SU-DHL-6 (cell line): ENCODE measurements around the gene RNF19B.

Experiments used
- H2AFZ ChIP-seq: fragments of 200-600 bp; sonication (generic); 2 replicates; pipeline ENCODE4 v1.6.1; 2014; ENCODE audit warnings: low read depth, mild to moderate bottlenecking, moderate library complexity, mixed read lengths, antibody characterized with exemption, low read length; ENCODE audit not compliant: severe bottlenecking
- H3F3A ChIP-seq: fragments of 200-600 bp; shearing (Covaris generic); 2 replicates; pipeline ENCODE4 v1.6.0; 2016; ENCODE audit warnings: antibody characterized with exemption, mild to moderate bottlenecking; ENCODE audit not compliant: insufficient read depth
- H3K27ac ChIP-seq: fragments of 200-600 bp; sonication (generic); 2 replicates; pipeline ENCODE4 v1.5.1; 2016; ENCODE audit warnings: low read depth, mild to moderate bottlenecking, low read length, moderate library complexity, mixed read lengths
- H3K27me3 ChIP-seq: fragments of 200-600 bp; sonication (generic), shearing (Covaris generic); 2 replicates; pipeline ENCODE4 v1.6.0; 2014; ENCODE audit warnings: mild to moderate bottlenecking, low read length
- H3K36me3 ChIP-seq: fragments of 200-600 bp; sonication (generic); 2 replicates; pipeline ENCODE4 v1.6.1; 2014; ENCODE audit warnings: mild to moderate bottlenecking, low read length, mixed read lengths
- H3K4me2 ChIP-seq: fragments of 300-600, 200-600 bp; shearing (Covaris generic), sonication (generic); 2 replicates; pipeline ENCODE4 v1.6.0; 2014; ENCODE audit warnings: low read length, low read depth, mild to moderate bottlenecking; ENCODE audit not compliant: poor library complexity, severe bottlenecking
- H3K4me3 ChIP-seq: fragments of 200-600 bp; sonication (generic); 2 replicates; pipeline ENCODE4 v1.5.1; 2014; ENCODE audit warnings: antibody characterized with exemption, low read length, mild to moderate bottlenecking, mixed read lengths; ENCODE audit not compliant: insufficient read depth, poor library complexity, severe bottlenecking
- H3K79me2 ChIP-seq: fragments of 200-600 bp; sonication (generic); 2 replicates; pipeline ENCODE4 v1.6.1; 2014; ENCODE audit warnings: mild to moderate bottlenecking, low read length, moderate library complexity; ENCODE audit not compliant: insufficient read depth
- H3K9ac ChIP-seq: fragments of 200-600 bp; sonication (generic); 2 replicates; pipeline ENCODE4 v1.7.0; 2014; ENCODE audit warnings: mild to moderate bottlenecking, low read length
- H3K9me2 ChIP-seq: fragments of 200-600 bp; sonication (generic); replicated peaks from 2 replicates; pipeline ENCODE4 v1.6.1; 2014; ENCODE audit warnings: low read length; ENCODE audit not compliant: insufficient read depth
- H3K9me3 ChIP-seq: fragments of 200-600 bp; sonication (generic); 2 replicates; pipeline ENCODE4 v1.6.1; 2014; ENCODE audit warnings: low read length, mixed read lengths; ENCODE audit not compliant: insufficient read depth
- H4K20me1 ChIP-seq: fragments of 200-600 bp; sonication (generic); 2 replicates; pipeline ENCODE4 v1.6.1; 2014; ENCODE audit warnings: low read depth, mild to moderate bottlenecking, antibody characterized with exemption, low read length, moderate library complexity, mixed read lengths
- EZH2phosphoT487 ChIP-seq: fragments of 200-600 bp; sonication (generic), shearing (Covaris generic); conservative IDR thresholded peaks from 2 replicates; pipeline ENCODE4 v1.6.1; 2018; ENCODE audit warnings: mild to moderate bottlenecking, antibody characterized with exemption, low read length, moderate library complexity, mixed read lengths
- TF ChIP-seq, protein P1 (sequence below): fragments of 200-600 bp; sonication (generic); IDR thresholded peaks from one replicate; pipeline ENCODE4 v1.5.1; 2017; ENCODE audit warnings: antibody characterized with exemption, mild to moderate bottlenecking, low read length, moderate library complexity; ENCODE audit not compliant: insufficient read depth, poor library complexity, severe bottlenecking

RNF19B gene

DNA sequence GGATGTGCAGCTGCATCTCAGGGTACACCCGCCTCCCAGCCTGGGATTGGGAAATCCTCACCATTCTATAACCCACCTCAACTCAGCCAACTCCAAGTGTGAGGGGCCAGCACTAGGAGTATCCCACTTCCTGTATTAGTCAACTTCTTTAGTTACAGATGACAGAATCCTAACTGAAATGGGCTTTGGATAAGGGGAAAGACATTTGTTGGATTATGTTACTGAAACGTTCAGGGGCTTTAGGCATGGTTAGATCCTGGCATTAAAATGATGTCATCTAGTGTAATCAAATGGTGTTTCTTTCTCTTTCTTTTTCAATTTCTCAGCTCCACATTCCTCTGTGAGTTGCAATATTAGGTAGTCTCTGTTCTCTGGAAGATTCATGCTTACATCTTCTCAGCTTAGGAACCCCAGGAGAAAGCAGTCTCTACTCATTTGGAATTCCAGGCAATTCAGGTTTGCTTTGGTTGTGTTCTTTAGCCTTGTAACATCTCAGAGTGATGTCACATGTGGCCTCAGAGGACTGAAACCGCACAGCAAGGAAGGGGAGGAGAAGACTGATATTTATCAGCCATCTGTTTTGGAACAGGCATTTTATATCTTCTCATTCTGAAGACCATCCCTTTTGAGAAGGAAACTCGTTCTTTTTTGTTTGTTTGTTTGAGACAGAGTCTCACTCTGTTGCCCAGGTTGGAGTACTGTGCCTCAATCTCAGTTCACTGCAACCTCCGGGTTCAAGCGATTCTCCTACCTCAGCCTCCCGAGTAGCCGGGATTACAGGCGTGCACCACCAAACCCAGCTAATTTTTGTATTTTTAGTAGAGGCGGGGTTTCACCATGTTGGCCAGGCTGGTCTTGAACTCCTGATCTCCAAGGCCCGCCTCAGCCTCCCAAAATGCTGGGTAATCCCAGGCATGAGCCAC lies 44.5 kb downstream of the RNF19B start:
- no peaks in the 10 kb centered on the region for H3K9me2 ChIP-seq
- no peaks in the 10 kb centered on the region for H3K36me3 ChIP-seq
- no peaks in the 10 kb centered on the region for H3K27me3 ChIP-seq
- no peak overlapping the region for H3K27ac ChIP-seq
- no peak overlapping the region for H3K4me2 ChIP-seq
- H3K9me3 ChIP-seq, result no peaks in the 10 kb centered on the region
- H3K79me2 ChIP-seq, result no peaks in the 10 kb centered on the region
- no peak overlapping the region for H3K9ac ChIP-seq
- H4K20me1 ChIP-seq, result no peaks in the 10 kb centered on the region
- H3F3A ChIP-seq, result no peaks in the 10 kb centered on the region
- no peak for TF ChIP-seq EZH2phosphoT487
- TF ChIP-seq, protein P1, sequence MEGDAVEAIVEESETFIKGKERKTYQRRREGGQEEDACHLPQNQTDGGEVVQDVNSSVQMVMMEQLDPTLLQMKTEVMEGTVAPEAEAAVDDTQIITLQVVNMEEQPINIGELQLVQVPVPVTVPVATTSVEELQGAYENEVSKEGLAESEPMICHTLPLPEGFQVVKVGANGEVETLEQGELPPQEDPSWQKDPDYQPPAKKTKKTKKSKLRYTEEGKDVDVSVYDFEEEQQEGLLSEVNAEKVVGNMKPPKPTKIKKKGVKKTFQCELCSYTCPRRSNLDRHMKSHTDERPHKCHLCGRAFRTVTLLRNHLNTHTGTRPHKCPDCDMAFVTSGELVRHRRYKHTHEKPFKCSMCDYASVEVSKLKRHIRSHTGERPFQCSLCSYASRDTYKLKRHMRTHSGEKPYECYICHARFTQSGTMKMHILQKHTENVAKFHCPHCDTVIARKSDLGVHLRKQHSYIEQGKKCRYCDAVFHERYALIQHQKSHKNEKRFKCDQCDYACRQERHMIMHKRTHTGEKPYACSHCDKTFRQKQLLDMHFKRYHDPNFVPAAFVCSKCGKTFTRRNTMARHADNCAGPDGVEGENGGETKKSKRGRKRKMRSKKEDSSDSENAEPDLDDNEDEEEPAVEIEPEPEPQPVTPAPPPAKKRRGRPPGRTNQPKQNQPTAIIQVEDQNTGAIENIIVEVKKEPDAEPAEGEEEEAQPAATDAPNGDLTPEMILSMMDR, result no peak
- no peak overlapping the region for H2AFZ ChIP-seq
- H3K4me3 ChIP-seq, result no peak overlapping the region

GRCh38 chr1:32918179-32918578 lies 46.4 kb downstream of the RNF19B start:
- Histone ChIP-seq H4K20me1 (no peaks in the 10 kb centered on the region), H3K27ac (no peak overlapping the region), H3K9me2 (no peaks in the 10 kb centered on the region), H3K79me2 (no peaks in the 10 kb centered on the region), H2AFZ (no peak overlapping the region), H3F3A (no peaks in the 10 kb centered on the region), H3K4me2 (no peak overlapping the region), H3K36me3 (no peaks in the 10 kb centered on the region), H3K9ac (no peak overlapping the region), H3K4me3 (no peak overlapping the region), H3K9me3 (no peaks in the 10 kb centered on the region), H3K27me3 (no peaks in the 10 kb centered on the region)
- TF ChIP-seq, protein P1, result no peak
- TF ChIP-seq EZH2phosphoT487, result no peak

GRCh38 chr1:32917521-32917920 lies 47.1 kb downstream of the RNF19B start:
- H3K79me2 ChIP-seq, result no peaks in the 10 kb centered on the region
- no peak overlapping the region for H3K27ac ChIP-seq
- H3K36me3 ChIP-seq, result no peaks in the 10 kb centered on the region
- H3K27me3 ChIP-seq, result no peaks in the 10 kb centered on the region
- no peaks in the 10 kb centered on the region for H3K9me3 ChIP-seq
- H3F3A ChIP-seq, result no peaks in the 10 kb centered on the region
- H3K9ac ChIP-seq, result no peak overlapping the region
- no peak overlapping the region for H3K4me3 ChIP-seq
- no peak overlapping the region for H3K4me2 ChIP-seq
- no peaks in the 10 kb centered on the region for H4K20me1 ChIP-seq
- no peaks in the 10 kb centered on the region for H3K9me2 ChIP-seq
- TF ChIP-seq EZH2phosphoT487, result no peak
- TF ChIP-seq, protein P1, result no peak
- no peak overlapping the region for H2AFZ ChIP-seq
